GM19023 (cell line): Measurements from ENCODE around the gene BACE1.

Experiments
- ATAC-seq: cut with Tn5 transposase; IDR thresholded peaks from one replicate; pipeline ENCODE4 v1.9.1; 2021; ENCODE audit warnings: mild to moderate bottlenecking, moderate library complexity; ENCODE audit not compliant: unreplicated experiment

Gene BACE1

DNA sequence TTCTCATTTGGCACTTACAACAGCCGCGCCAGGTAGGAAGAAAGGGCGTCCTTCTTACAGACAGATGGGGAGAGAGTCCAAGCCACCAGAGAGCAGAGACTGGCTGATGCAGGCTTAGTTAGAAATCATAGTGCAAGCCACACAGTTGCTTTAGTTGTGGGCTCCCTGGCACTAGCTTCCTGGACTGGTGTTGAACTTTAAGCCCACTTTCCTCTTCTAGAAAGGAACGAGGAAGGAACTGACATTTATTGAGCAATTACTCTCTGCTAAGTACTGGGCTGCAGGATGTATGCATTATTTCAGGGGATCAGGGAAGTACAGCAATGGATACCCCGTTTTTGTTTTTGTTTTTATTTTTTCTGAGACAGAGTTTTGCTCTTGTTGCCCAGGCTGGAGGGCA is 3.0 kb downstream of the BACE1 start:
- ATAC-seq, result no peak

DNA sequence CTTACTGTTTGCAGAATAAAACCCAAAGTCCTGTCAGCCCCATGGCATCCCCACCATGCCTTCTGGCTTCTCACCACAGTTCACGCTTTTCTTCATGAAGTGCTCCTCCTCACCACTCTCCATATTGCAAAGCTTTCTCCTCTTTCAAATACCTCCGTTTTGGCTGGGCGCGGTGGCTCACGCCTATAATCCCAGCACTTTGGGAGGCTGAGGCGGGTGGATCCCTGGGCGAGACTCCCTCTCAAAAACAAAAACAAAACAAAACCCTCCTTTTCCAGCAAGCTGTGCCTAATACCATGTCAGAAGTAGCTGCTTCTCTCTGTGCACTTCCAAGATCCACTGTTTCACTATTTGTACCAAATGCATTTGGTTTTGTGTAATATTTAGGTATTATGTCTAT is 6.7 kb downstream of the BACE1 start:
- ATAC-seq, result no peak

- no peak for ATAC-seq
These were observed 10.9 kb downstream of the BACE1 start for GRCh38 chr11:117305145-117305544.

DNA sequence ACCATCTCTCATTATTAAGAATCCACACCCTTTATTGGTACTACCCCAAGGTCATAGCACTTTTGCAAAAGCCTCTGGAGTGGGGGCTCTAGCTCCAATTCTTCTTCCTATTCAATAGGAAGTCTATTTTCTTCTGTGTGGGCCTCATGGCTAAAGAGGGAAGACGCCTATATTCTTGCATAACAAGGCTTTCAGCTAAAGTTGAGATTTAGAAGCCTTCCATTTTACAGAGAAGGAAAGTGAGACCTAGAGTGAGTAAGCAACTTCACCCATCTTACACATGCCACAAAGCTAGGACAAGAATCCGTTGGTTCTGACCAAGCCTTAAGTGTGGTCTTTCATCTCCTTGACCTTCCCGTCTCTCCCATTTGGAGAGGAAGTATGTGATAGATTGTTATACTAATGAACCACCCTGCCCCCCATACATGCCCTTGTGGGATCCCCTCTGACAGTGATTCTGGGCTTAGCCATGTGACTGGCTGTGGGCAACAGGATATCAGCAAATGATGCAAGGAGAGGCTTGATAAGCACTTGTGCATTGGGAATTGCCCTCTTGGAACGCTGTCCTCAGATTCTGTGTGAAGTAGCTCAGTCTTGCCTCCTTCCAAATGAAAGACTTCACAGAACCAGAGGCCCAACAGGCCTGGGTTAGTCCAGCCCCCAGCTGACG is 12.3 kb downstream of the BACE1 start:
- no peak for ATAC-seq

- no peak for ATAC-seq
These were observed 13.0 kb downstream of the BACE1 start for GRCh38 chr11:117303101-117303500.

DNA sequence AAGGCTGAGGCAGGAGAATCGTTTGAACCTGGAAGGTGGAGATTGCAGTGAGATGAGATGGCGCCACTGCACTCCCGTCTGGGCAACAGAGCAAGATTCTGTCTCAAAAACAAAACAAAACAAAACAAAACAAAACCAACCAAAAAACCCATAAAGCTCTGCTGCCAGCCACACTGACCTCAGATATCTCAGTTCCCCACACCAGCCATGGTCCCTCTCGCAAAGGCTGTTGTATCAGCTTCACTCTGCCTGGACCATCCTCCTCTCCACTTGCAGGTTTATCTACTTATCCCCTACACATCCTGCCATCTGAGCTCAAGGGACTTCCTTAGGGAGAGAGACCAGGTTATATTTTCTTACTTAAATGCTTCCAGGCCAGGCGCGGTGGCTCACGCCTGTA is 13.8 kb downstream of the BACE1 start:
- no peak for ATAC-seq

DNA sequence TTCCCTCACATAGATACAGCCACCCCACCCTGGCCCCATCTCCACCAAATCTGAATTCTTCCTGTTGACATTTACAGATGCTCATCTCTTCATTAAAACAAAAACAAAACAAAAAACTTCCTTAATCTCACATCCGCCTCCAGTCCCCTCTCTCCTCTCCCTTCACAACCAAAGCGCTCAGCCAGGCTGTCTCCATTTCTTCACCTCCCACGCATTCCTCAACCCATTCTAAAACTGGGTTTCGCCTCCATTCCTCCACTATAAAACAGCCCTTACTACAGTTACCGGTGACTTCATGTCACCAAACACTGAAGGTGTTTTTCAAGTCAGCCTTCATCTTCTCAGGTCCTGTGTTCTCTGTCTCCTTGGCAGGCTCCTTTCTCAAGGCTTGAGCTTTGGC is 15.3 kb downstream of the BACE1 start:
- no peak for ATAC-seq

DNA sequence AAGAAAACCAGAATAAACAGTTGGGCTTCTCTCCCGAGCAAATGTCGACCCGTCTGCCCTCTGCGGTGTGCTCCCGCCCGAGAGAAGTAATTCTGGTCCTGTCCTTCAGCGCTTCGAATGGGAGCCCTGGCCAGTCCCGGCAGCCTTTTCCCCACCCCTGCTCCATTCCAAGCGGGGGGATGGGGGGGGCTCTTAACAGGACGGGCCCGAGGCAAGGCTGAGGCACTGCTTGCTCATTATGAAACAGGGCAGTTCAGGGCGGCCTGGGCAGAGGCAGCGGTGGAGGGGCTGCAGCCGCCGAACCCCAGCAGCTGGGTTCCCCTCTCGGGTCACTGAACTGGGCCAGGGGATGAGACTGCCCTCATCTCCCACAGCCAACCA is 15.8 kb downstream of the BACE1 start:
- no peak for ATAC-seq

GRCh38 chr11:117299351-117300282 is 16.4 kb downstream of the BACE1 start:
- no peak for ATAC-seq

DNA sequence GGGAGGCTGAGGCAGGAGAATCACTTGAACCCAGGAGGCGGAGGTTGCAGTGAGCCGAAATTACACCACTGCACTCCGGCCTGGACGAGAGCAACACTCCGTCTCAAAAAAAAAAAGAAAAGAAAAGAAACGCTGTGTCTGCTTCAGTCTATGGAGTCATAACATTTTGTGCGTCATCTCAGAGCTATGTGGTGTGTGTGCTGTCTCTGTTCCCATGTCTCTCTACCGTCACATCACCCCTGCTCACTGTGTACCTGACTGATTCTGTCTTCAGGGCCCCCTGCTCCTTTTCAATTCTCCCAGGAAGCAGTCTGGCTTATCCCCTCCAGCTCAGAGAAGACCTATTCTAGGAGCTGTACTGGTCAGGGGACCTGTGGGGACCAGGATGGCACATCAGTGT is 17.9 kb downstream of the BACE1 start:
- no peak for ATAC-seq

- no peak for ATAC-seq
These were observed 19.2 kb downstream of the BACE1 start for GRCh38 chr11:117296881-117297280.

GRCh38 chr11:117295438-117296137 is 20.5 kb downstream of the BACE1 start:
- no peak for ATAC-seq

DNA sequence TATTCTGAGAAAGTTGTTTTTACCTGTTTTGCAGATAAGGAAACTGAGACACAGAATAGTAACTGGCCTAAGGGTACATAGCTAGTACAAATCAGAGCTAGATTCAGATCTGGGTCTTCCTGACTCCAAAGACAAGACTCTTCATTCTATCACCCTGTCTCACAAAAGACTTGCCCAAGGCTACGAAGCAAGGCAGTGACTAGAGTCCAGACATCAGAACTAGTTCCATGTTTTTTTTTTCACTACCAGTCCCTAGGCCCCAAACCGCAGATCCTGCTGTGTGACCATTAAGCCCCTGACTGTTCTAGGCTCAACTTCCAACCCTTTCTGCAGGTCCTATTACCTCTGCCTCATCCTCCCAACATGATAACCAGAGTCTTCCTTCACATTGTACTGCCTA is 23.4 kb downstream of the BACE1 start:
- ATAC-seq, result no peak

DNA sequence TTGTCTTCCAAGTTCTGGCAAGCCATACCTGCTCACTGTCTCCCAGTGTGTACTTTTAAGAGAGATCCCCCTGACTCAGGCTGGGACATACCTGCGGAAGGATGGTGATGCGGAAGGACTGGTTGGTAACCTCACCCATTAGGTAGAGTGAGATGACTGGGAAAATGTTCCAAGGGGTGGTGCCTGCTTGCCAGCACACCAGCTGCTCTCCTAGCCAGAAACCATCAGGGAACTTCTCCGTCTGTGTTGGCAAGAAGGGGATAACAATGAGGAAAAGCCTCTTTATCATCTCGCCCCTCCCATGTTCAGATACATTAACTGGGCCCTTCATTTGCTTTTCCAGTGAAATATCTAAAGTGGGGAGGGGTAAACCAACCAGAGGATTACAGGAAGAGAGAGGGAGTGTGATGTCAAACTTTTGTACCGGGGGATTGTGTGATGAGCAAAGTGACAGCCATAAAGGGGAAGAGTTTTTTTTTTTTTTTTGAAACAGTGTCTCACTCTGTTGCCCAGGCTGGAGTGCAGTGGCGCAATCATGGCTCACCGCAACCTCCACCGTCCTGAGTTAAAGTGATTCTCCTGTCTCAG is 25.2 kb downstream of the BACE1 start, which contains the start of gene BACE1-AS:
TSS of gene BACE1-AS (plus strand) at position 538 of the 588 bp plus-strand sequence.
- no peak for ATAC-seq

DNA sequence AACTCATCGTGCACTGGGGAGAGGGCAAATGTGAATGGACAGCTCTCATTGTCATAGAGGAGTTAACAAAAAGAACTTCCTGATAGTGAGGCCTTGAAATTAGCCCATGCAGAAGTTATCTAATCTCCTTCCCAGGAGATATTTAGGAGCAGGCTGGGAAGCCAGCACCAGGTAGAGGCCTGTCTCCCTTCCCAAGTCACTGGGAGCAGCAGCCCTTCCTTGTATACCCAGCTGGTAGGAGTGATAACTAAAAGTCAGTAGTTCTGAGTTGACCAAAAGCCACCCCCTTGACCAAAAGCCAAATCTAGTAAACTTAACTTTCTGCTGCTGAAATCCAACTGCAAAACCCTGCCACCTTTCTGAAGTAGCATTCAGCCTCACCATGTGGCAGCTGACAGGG is 26.3 kb downstream of the BACE1 start:
- ATAC-seq, result no peak

DNA sequence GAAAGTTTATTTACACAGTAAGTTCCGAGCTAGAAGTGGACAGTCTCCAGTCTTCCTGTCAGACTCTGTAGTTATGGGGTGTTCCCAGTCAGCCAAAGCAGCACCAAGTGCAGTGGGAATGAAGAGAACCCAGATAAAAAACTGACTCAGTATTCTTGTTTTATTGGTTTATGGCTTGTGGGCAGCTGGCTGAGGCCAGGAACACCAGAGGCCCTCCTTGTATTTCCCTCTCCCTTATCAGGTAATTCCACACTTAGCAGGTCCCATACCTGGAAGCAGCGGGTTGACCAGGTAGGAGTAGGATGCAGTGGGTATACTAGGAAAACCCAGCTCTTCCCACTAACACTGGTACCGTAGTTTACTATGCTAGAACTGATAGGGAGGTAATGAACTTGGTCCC is 28.4 kb downstream of the BACE1 start:
- ATAC-seq, result no peak

DNA sequence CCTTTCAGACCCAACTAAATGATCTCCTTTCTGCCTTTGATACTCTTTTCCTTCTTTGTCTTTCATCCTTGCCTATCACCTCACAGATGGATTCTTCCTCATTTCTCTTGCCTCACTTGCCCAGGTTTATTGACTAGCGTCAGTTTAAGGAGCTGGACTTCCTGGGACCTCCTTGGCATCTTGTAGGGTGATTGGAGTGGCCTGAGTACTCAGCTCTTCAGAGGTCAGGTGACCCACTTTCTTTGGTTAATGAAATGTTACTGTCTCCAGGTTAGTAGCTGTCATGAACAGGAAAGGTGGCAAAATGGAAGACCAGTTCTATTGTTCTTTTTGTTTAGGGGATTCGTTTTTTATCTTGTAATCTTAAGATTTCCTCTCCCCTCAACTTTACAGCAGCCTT is 29.5 kb downstream of the BACE1 start:
- no peak for ATAC-seq

DNA sequence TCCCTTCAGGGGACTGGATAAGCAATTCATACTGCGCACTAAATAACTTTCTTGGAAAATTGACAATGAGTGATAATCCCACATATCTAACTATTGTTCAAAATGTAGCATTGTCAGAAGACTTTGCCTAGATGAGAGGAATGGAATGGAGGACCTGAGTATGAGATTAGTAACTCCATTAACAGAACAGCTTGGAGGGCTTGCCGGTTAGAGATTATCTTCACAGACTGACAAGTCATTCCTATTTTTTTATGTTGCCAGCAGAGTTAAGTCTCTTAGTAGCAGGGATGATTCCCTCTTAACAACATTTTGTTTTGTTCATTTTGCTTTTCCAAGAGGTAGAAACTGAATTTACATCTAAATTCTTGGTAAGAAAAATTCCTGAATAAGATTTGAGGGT is 32.0 kb downstream of the BACE1 start:
- ATAC-seq, result no peak

DNA sequence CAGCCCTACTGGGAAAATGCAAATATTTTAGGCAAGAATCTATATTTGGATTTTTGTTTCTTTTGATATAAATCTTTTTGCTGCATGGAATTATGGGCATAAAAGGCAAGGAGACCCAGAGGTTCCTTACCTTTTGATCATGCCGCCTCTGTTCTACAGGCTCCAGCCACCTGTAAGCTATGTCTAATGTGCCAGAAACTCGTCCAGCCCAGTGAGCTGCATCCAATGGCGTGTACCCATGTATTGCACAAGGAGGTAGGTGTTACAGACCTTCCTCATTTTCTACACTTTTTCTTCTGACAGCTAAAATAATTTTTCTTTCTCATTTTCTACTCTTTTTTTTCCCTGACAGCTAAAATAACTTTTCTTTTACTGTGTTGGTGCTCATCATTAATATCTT is 33.1 kb downstream of the BACE1 start:
- no peak for ATAC-seq

DNA sequence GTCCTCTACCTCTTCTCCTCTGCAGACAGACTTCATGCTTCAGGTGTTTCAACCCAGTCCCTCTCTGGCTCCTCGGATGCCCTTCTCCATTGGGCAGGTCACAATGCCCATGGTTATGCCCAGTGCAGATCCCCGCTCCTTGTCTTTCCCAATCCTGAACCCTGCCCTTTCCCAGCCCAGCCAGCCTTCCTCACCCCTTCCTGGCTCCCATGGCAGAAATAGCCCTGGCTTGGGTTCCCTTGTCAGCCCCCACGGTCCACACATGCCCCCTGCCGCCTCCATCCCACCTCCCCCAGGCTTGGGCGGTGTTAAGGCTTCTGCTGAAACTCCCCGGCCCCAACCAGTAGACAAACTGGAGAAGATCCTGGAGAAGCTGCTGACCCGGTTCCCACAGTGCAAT is 34.2 kb downstream of the BACE1 start:
- ATAC-seq, result no peak

DNA sequence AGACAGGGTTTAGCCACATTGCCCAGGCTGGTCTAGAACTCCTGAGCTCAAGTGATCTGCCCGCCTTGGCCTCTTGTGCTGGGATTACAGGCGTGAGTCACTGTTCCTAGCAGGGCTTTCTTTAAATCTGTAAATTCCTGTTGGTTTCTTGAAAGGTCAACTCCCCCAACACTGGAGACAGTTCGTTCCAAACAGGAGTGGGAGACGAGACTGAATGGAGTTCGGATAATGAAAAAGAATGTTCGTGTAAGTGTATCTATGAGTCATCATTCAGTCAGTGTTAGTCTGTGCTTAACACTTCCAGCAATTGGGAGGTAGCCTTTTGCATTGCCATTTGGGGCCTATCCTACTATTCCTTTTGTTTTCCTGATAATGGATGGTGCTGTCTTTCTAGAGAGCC is 34.9 kb downstream of the BACE1 start:
- no peak for ATAC-seq
